CD4-positive, alpha-beta T cell (primary cell): Measurements from ENCODE around the gene HPD. TPM values are rescaled to one million over a fixed set of nuclear protein-coding genes. Genes with fewer than 3 reads are reported as not detected.

Experiments used
- ATAC-seq: fragments of 200-7000 bp; cut with Tn5 transposase; one replicate; pipeline ENCODE4 v1.10.0; 2022; ENCODE audit warnings: mild to moderate bottlenecking; ENCODE audit not compliant: poor library complexity
- CTCF ChIA-PET: fragments of 350-600 bp; sonication (Branson Sonifier 250); formaldehyde crosslinking; loops from one replicate; lab custom pipeline; 2021; ENCODE audit warnings: antibody characterized with exemption, inconsistent platforms; lab: Charles Lee
- POLR2A ChIA-PET: fragments of 350-600 bp; sonication (Branson Sonifier 250); formaldehyde crosslinking; loops from one replicate; lab custom pipeline; 2021; ENCODE audit warnings: antibody characterized with exemption, inconsistent platforms; lab: Charles Lee
- DNase-seq, 14 experiments: peaks; one replicate each; pipeline ENCODE4 v3.0.0-alpha.2; 2013 to 2020; ENCODE audit warnings: mixed read lengths in 2 of 14
- H3K27ac ChIP-seq, 2 donors: one replicate each; pipeline versions ENCODE4 v1.5.1 to v1.7.0; 2013; ENCODE audit warnings: low read length in 2 of 2, low read depth in 1 of 2, mild to moderate bottlenecking in 1 of 2
- H3K27me3 ChIP-seq, 2 experiments: 1 replicate in 1 of 2; 2 replicates in 1 of 2; pipeline versions ENCODE4 v1.6.1 to v1.7.0; 2013; ENCODE audit warnings: low read length in 2 of 2, control low read depth in 1 of 2, mild to moderate bottlenecking in 1 of 2, moderate library complexity in 1 of 2; ENCODE audit not compliant: insufficient read depth in 2 of 2, control insufficient read depth in 1 of 2
- H3K36me3 ChIP-seq: one replicate; pipeline ENCODE4 v1.6.1; 2013; ENCODE audit warnings: low read length, control low read depth; ENCODE audit not compliant: insufficient read depth
- H3K4me1 ChIP-seq: one replicate; pipeline ENCODE4 v1.6.1; 2013; ENCODE audit warnings: low read length, control low read depth; ENCODE audit not compliant: insufficient read depth
- H3K4me3 ChIP-seq: one replicate; pipeline ENCODE4 v1.5.1; 2013; ENCODE audit warnings: mild to moderate bottlenecking, low read length, moderate library complexity
- H3K9me3 ChIP-seq, 2 experiments: 1 replicate in 1 of 2; 2 replicates in 1 of 2; pipeline versions ENCODE4 v1.6.1 to v1.7.0; 2013; ENCODE audit warnings: low read length in 2 of 2, mild to moderate bottlenecking in 2 of 2, control low read depth in 1 of 2, moderate library complexity in 1 of 2; ENCODE audit not compliant: control insufficient read depth in 1 of 2, insufficient read depth in 1 of 2
- H3K27ac Mint-ChIP-seq: one replicate; pipeline ENCODE4 v1.8.0; 2020; ENCODE audit warnings: mixed read lengths
- H3K27me3 Mint-ChIP-seq: one replicate; pipeline ENCODE4 v1.8.0; 2021; ENCODE audit warnings: mixed read lengths
- H3K36me3 Mint-ChIP-seq: one replicate; pipeline ENCODE4 v1.8.0; 2021; ENCODE audit warnings: low read depth, mixed read lengths
- H3K4me1 Mint-ChIP-seq: one replicate; pipeline ENCODE4 v1.8.0; 2021; ENCODE audit warnings: low read depth, mixed read lengths
- H3K4me3 Mint-ChIP-seq: one replicate; pipeline ENCODE4 v1.8.0; 2020; ENCODE audit warnings: mild to moderate bottlenecking, mixed read lengths
- H3K9me3 Mint-ChIP-seq: one replicate; pipeline ENCODE4 v1.8.0; 2020; ENCODE audit warnings: mixed read lengths
- CTCF ChIP-seq: fragments of 200-600 bp; IDR thresholded peaks from one replicate; pipeline ENCODE4 v1.8.0; 2022; ENCODE audit warnings: antibody characterized with exemption, mild to moderate bottlenecking
- intact Hi-C, 2 experiments: fragments of 100-400 bp; cut with DNase I in 1 of 2; cut with micrococcal nuclease in 1 of 2; formaldehyde crosslinking; loops; one replicate each; pipeline versions ENCODE4 v1.15.1 to v1.9.0; 2023 to 2025; cut with DNase I, micrococcal nuclease
- total RNA-seq, 174 experiments: library from RNA in 2 of 174; stranded (reverse) in 2 of 174; gene quantifications; one replicate each; pipeline ENCODE4 v1.2.3 and lab custom pipeline; 2021 to 2026

The HPD gene
- total RNA-seq, 2 experiments from 2014 or later: not detected

DNA sequence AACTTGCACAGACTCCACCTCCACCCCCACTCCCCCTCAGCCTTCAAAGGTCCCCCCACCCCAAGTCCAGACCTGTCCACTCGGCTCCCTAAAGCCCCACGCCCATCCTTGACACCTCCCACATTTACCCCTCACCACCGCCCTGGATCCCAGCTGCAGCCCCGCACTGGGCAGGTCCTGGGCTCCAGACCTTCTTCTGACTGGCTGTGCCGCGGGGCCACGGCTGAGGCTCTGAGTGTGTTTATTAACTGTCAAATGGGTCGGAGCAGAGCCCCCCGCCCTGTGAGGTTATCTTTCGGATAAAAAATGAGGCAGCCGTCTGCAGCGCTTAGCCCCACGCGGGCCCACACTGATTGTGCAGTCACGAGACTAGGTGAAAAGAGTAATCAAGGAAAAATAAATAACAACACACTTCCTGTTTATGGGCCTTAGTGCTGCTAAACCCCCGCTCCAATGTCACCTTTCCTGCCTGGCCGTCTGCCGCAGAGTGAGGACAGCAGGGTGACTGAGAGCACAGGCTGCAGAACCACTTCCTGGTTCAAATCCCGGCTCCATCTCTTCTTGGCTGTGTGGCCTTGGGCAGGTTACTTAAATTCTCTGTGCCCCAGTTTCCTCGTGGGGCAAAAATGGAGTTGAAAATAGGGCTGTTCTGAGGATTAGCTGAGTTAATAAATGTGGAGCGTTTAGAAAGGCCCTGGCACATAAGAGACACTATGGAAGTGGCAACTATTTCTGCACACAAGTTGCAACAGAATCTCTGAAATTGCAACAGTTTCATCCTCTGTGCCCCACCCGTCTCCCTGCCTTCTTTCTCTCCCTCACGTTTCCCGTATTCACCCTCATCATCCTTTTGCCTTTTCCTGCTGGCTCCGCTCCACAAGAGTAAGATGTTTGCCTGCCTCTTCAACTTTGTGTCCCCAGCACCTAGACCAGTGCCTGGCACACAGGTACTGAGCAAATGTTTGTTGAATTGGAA lies 45.5 kb downstream of the HPD start:
- CTCF ChIA-PET: interaction anchor here (1.5 to 16.5 kb wide), 4 partner anchors 17 to 75 kb away, joined by 11 to 746 read pairs (median 18); partner anchors contain the start of genes PSMD9 and RHOF
- peaks cover 59% of the 10 kb centered on the region for H3K4me1 ChIP-seq
- ATAC-seq: no peak
- intact Hi-C loops: loop anchor here (1.0 to 2.0 kb wide), 3 partner anchors 19 to 116 kb away; no protein-coding TSS in a partner anchor
- Mint-ChIP-seq H3K36me3 (peaks cover 83% of the 10 kb centered on the region), H3K27me3 (no peaks in the 10 kb centered on the region), H3K27ac (peak overlapping the region; percentile 69), H3K4me1 (peaks cover 48% of the 10 kb centered on the region), H3K9me3 (no peaks in the 10 kb centered on the region), H3K4me3 (peak overlapping the region; percentile 79)
- peaks cover 84% of the 10 kb centered on the region for H3K36me3 ChIP-seq
- POLR2A ChIA-PET: interaction anchor here (34.6 kb wide), 1 partner anchor 25 kb away, joined by 1869 read pairs; the partner anchor contains the start of genes RHOF and SETD1B
- TF ChIP-seq CTCF: no peak
- peak overlapping the region; percentile 64 for H3K4me3 ChIP-seq
- no peak overlapping the region for H3K27ac ChIP-seq
- no peaks in the 10 kb centered on the region for H3K27me3 ChIP-seq
- peak in 3 of 14 experiments; percentile 21 to 33 (median 31) for DNase-seq
- no peaks in the 10 kb centered on the region for H3K9me3 ChIP-seq

DNA sequence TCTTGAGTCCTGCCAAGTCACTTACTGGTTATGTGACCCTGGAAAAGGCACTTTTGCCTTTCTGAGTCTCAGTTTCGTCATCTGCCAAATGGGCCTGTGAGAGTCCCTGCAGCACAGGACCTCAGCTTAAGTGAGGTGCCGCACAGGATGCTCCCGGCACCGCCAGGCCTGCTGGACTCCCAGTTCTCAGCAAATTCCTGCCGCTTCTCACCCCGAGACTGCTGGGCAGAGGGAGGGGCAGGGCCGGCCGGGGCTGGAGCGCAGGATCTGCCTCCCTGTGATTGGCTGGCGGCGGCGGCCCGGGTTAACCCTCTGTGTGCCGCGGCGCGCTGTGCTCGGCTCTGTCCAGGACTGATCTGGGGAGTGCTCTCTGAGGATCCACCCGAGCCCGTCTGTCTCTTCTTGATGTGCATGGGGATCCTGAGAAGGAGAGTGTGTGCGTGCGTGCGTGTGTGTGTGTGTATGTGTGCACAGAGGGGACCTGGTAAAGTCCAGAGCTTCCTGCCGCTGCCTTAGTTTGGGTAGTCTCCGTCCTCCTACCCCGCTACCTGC lies 46.3 kb downstream of the HPD start:
- peak in 2 of 14 experiments; percentile 25 to 29 for DNase-seq

More for the DNA sequence above, 46.3 kb downstream of the HPD start:
- H3K27me3 Mint-ChIP-seq: no peaks in the 10 kb centered on the region
- peak overlapping the region; percentile 64 for H3K4me3 ChIP-seq
- H3K27ac ChIP-seq: no peak overlapping the region
- H3K9me3 Mint-ChIP-seq: no peaks in the 10 kb centered on the region
- peaks cover 85% of the 10 kb centered on the region for H3K36me3 ChIP-seq
- ChIA-PET POLR2A (interaction anchor here (0.7 to 34.6 kb wide), 4 partner anchors 14 to 140 kb away, joined by 3 to 1869 read pairs (median 9); partner anchors contain the start of genes PSMD9, RHOF and SETD1B), CTCF (interaction anchor here (0.6 to 16.5 kb wide), 16 partner anchors 12 to 177 kb away, joined by 3 to 746 read pairs (median 6); partner anchors contain the start of genes PSMD9, RHOF and TMEM120B)
- H3K9me3 ChIP-seq: no peaks in the 10 kb centered on the region
- H3K27ac Mint-ChIP-seq: peak overlapping the region; percentile 69
- intact Hi-C loops: loop anchor here (1.0 to 2.0 kb wide), 3 partner anchors 18 to 116 kb away; no protein-coding TSS in a partner anchor
- TF ChIP-seq CTCF: peak; percentile 58
- no peaks in the 10 kb centered on the region for H3K27me3 ChIP-seq
- peaks cover 79% of the 10 kb centered on the region for H3K36me3 Mint-ChIP-seq
- H3K4me3 Mint-ChIP-seq: peak overlapping the region; percentile 79
- peak; percentile 5 for ATAC-seq
- peaks cover 53% of the 10 kb centered on the region for H3K4me1 Mint-ChIP-seq
- peaks cover 67% of the 10 kb centered on the region for H3K4me1 ChIP-seq
